GM23338 (cell line): ENCODE measurements around the gene SLC41A3. TPM values are rescaled to one million over a fixed set of nuclear protein-coding genes. Genes with fewer than 3 reads are reported as not detected.

Source experiments
- ATAC-seq: fragments of 200-7000 bp; cut with Tn5 transposase; 3 replicates; pipeline ENCODE4 v1.9.1; 2020
- DNase-seq: peaks from one replicate; pipeline ENCODE4 v3.0.0-alpha.2; 2015; ENCODE audit warnings: low spot score
- H2AFZ ChIP-seq: fragments of 200-600 bp; sonication (generic); 2 replicates; pipeline ENCODE4 v1.8.0; 2016; ENCODE audit warnings: antibody characterized with exemption, mild to moderate bottlenecking, moderate library complexity
- H3F3A ChIP-seq: fragments of 200-600 bp; sonication (generic); replicated peaks from 2 replicates; pipeline ENCODE4 v1.8.0; 2017; ENCODE audit warnings: antibody characterized with exemption, mixed run types, low read depth
- H3K27ac ChIP-seq: fragments of 200-600 bp; sonication (generic); 2 replicates; pipeline ENCODE4 v1.6.1; 2016; ENCODE audit warnings: low read depth
- H3K27me3 ChIP-seq: fragments of 200-600 bp; sonication (generic); 2 replicates; pipeline ENCODE4 v1.8.0; 2016; ENCODE audit warnings: mild to moderate bottlenecking, mixed run types, moderate library complexity; ENCODE audit not compliant: insufficient read depth
- H3K36me3 ChIP-seq: fragments of 200-600 bp; sonication (generic); 2 replicates; pipeline ENCODE4 v1.8.0; 2016; ENCODE audit warnings: mild to moderate bottlenecking; ENCODE audit not compliant: insufficient read depth
- H3K4me1 ChIP-seq: fragments of 200-600 bp; sonication (generic); 2 replicates; pipeline ENCODE4 v1.8.0; 2016; ENCODE audit warnings: mild to moderate bottlenecking, moderate library complexity; ENCODE audit not compliant: insufficient read depth
- H3K4me2 ChIP-seq: fragments of 200-600 bp; sonication (generic); 2 replicates; pipeline ENCODE4 v1.7.1; 2017; ENCODE audit warnings: mixed run types
- H3K4me3 ChIP-seq: fragments of 200-600 bp; sonication (generic); 2 replicates; pipeline ENCODE4 v1.6.1; 2016; ENCODE audit warnings: mixed run types
- H3K79me2 ChIP-seq: fragments of 200-600 bp; sonication (generic); replicated peaks from 2 replicates; pipeline ENCODE4 v1.8.0; 2017; ENCODE audit warnings: mild to moderate bottlenecking; ENCODE audit not compliant: insufficient read depth
- H3K9me2 ChIP-seq: fragments of 200-600 bp; sonication (generic); 2 replicates; pipeline ENCODE4 v1.8.0; 2017; ENCODE audit not compliant: insufficient read depth
- H4K20me1 ChIP-seq: fragments of 200-600 bp; sonication (generic); replicated peaks from 2 replicates; pipeline ENCODE4 v1.8.0; 2017; ENCODE audit warnings: mild to moderate bottlenecking; ENCODE audit not compliant: insufficient read depth
- H3K27ac Mint-ChIP-seq: 2 replicates; pipeline ENCODE4 v1.8.0; 2020; ENCODE audit warnings: inconsistent platforms, mild to moderate bottlenecking, moderate library complexity, mixed read lengths
- H3K27me3 Mint-ChIP-seq: 3 replicates; pipeline ENCODE4 v1.8.0; 2022; ENCODE audit warnings: low read depth, mild to moderate bottlenecking, moderate library complexity, mixed read lengths, inconsistent platforms; ENCODE audit not compliant: insufficient read depth, poor library complexity
- H3K36me3 Mint-ChIP-seq: 3 replicates; pipeline ENCODE4 v1.8.0; 2021; ENCODE audit warnings: low read depth, mild to moderate bottlenecking, inconsistent platforms, moderate library complexity, mixed read lengths
- H3K4me1 Mint-ChIP-seq: 3 replicates; pipeline ENCODE4 v1.8.0; 2020; ENCODE audit warnings: mild to moderate bottlenecking, inconsistent platforms, mixed read lengths
- H3K4me3 Mint-ChIP-seq: 3 replicates; pipeline ENCODE4 v1.8.0; 2021; ENCODE audit warnings: moderate library complexity, mild to moderate bottlenecking, inconsistent platforms, mixed read lengths
- H3K9me3 Mint-ChIP-seq: 3 replicates; pipeline ENCODE4 v1.8.0; 2020; ENCODE audit warnings: moderate library complexity, mild to moderate bottlenecking, inconsistent platforms, mixed read lengths
- CREB1 ChIP-seq: fragments of 250-450 bp; sonication (Bioruptor Pico); IDR thresholded peaks from 2 replicates; pipeline ENCODE4 v1.5.0; 2020; ENCODE audit warnings: low read depth, mild to moderate bottlenecking, moderate library complexity
- EZH2 ChIP-seq: fragments of 200-600 bp; sonication (generic); IDR thresholded peaks from one replicate; pipeline ENCODE4 v1.8.0; 2017; ENCODE audit warnings: antibody characterized with exemption, mild to moderate bottlenecking, low read depth; ENCODE audit not compliant: unreplicated experiment
- EZH2phosphoT487 ChIP-seq: fragments of 200-600 bp; sonication (generic); IDR thresholded peaks from one replicate; pipeline ENCODE4 v1.8.1; 2018; ENCODE audit warnings: antibody characterized with exemption; ENCODE audit not compliant: unreplicated experiment
- JUNB ChIP-seq: IDR thresholded peaks from one replicate; pipeline ENCODE4 v1.6.1; 2016; ENCODE audit warnings: antibody characterized with exemption; ENCODE audit not compliant: unreplicated experiment
- NANOG ChIP-seq: IDR thresholded peaks from 2 replicates; pipeline ENCODE4 v1.6.1; 2016; ENCODE audit warnings: antibody characterized with exemption, borderline replicate concordance
- REST ChIP-seq: IDR thresholded peaks from one replicate; pipeline ENCODE4 v1.6.1; 2018; ENCODE audit warnings: antibody characterized with exemption; ENCODE audit not compliant: unreplicated experiment
- ZNF331 ChIP-seq: fragments of 250-450 bp; sonication (Bioruptor Pico); IDR thresholded peaks from 2 replicates; pipeline ENCODE4 v1.5.0; 2020; ENCODE audit warnings: low read depth, mild to moderate bottlenecking, moderate library complexity
- ZNF462 ChIP-seq: fragments of 250-450 bp; sonication (Bioruptor Pico); IDR thresholded peaks from 2 replicates; pipeline ENCODE4 v1.5.0; 2020; ENCODE audit warnings: mild to moderate bottlenecking, moderate library complexity
- polyA plus RNA-seq: library from polyadenylated mRNA; unstranded; fragments of >200 nt; fragmentation: Nextera tagmentation; extraction: Ambion mirVana; gene quantifications from 2 replicates; pipeline ENCODE4 v1.2.1, GENCODE V29; 2016
- total RNA-seq: library from RNA; depleted of rRNA; stranded (reverse); fragments of >200 nt; shearing (Covaris generic); gene quantifications from 2 replicates; pipeline ENCODE4 v1.2.3, GENCODE V29; 2014
- TF ChIP-seq, protein P1 (sequence below), 2 experiments: fragments of 200-600 bp in 1 of 2; sonication (generic) in 1 of 2; conservative IDR thresholded peaks; 2 replicates each; pipeline versions ENCODE4 v1.5.1 to v1.6.1; 2016 to 2017; ENCODE audit warnings: antibody characterized with exemption in 2 of 2, low read depth in 2 of 2, mild to moderate bottlenecking in 2 of 2, moderate library complexity in 1 of 2

Gene SLC41A3
- total and polyA plus RNA-seq, 2 experiments from 2014 or later: 12.1 to 29.8 TPM

DNA sequence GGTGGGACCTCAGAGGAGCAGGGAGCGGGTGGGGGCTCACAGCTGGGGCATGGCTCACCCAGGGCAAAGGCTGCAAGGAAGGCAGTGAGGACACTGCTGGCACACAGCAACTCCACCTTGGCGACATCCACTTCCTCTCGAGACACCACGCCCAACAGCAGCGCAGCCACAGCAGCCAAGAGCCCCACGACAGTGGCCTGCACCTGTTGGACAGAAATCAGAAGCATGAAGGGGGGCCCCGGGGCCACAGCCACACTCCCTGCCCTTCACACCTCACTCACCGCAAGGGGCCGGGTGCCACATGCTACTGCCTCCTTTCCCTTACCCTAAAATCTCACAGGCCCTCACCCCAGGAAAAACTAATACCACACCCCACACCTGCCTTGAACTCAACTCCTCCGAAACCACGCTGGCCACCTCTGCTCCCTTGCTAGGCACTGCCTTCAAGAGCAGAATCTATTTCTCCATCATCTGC is 57.6 kb downstream of the SLC41A3 start (continued):
- TF ChIP-seq ZNF462 (CRISPR knock-in tag): no peak
- TF ChIP-seq CREB1 (CRISPR knock-in tag): no peak
- no peak for TF ChIP-seq REST
- no peak for TF ChIP-seq EZH2phosphoT487

- H3K27me3 Mint-ChIP-seq: peaks cover 20% of the 10 kb centered on the region
- ATAC-seq: no peak
- TF ChIP-seq REST (no peak), JUNB (no peak), CREB1 (CRISPR knock-in tag) (no peak), NANOG (no peak), EZH2 (no peak), ZNF331 (no peak)
- TF ChIP-seq, protein P1, sequence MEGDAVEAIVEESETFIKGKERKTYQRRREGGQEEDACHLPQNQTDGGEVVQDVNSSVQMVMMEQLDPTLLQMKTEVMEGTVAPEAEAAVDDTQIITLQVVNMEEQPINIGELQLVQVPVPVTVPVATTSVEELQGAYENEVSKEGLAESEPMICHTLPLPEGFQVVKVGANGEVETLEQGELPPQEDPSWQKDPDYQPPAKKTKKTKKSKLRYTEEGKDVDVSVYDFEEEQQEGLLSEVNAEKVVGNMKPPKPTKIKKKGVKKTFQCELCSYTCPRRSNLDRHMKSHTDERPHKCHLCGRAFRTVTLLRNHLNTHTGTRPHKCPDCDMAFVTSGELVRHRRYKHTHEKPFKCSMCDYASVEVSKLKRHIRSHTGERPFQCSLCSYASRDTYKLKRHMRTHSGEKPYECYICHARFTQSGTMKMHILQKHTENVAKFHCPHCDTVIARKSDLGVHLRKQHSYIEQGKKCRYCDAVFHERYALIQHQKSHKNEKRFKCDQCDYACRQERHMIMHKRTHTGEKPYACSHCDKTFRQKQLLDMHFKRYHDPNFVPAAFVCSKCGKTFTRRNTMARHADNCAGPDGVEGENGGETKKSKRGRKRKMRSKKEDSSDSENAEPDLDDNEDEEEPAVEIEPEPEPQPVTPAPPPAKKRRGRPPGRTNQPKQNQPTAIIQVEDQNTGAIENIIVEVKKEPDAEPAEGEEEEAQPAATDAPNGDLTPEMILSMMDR (conservative IDR thresholded peaks at IDR 0.05; ENCODE audit: low read depth in 2 of 2): no peak
Measured at GRCh38 chr3:126025862-126026261, 58.1 kb downstream of the SLC41A3 start.

More at GRCh38 chr3:126025862-126026261, 58.1 kb downstream of the SLC41A3 start:
- H3K4me1 ChIP-seq: peaks cover 19% of the 10 kb centered on the region
- no peak overlapping the region for H2AFZ ChIP-seq
- H4K20me1 ChIP-seq: no peaks in the 10 kb centered on the region
- H3K36me3 ChIP-seq: peaks cover 9% of the 10 kb centered on the region
- Mint-ChIP-seq H3K4me3 (no peak overlapping the region), H3K36me3 (peaks cover 44% of the 10 kb centered on the region), H3K27ac (no peak overlapping the region), H3K4me1 (peaks cover 21% of the 10 kb centered on the region), H3K9me3 (peaks cover 34% of the 10 kb centered on the region)
- H3K79me2 ChIP-seq: no peaks in the 10 kb centered on the region
- no peak overlapping the region for H3K27ac ChIP-seq
- peaks cover 4% of the 10 kb centered on the region; the same call in 1 of the 2 replicates for H3K9me2 ChIP-seq
- no peaks in the 10 kb centered on the region for H3F3A ChIP-seq
- no peak for DNase-seq
- no peak overlapping the region for H3K4me2 ChIP-seq
- H3K27me3 ChIP-seq: no peaks in the 10 kb centered on the region
- H3K4me3 ChIP-seq: no peak overlapping the region
